Ascending aorta (tissue), 2 donors: ENCODE measurements around the gene ARHGAP32. TPM values are rescaled to one million over a fixed set of nuclear protein-coding genes. Genes with fewer than 3 reads are reported as not detected.

Experiments used
- DNase-seq, 2 donors: peaks; one replicate each; pipeline ENCODE4 v3.0.0-alpha.2; 2019; ENCODE audit warnings: low spot score in 2 of 2
- H3K27ac ChIP-seq, 2 donors: fragments of 200-600 bp; sonication (generic); one replicate each; pipeline ENCODE4 v1.5.1; 2016 to 2017; ENCODE audit warnings: mild to moderate bottlenecking in 1 of 2
- H3K27me3 ChIP-seq: fragments of 200-600 bp; sonication (generic); one replicate; pipeline ENCODE4 v1.5.1; 2017
- H3K36me3 ChIP-seq, 2 donors: fragments of 200-600 bp; sonication (generic); one replicate each; pipeline ENCODE4 v1.5.1; 2016
- H3K4me1 ChIP-seq, 2 donors: fragments of 200-600 bp; sonication (generic); one replicate each; pipeline ENCODE4 v1.5.1; 2016 to 2017; ENCODE audit warnings: mild to moderate bottlenecking in 1 of 2
- H3K4me3 ChIP-seq, 2 donors: fragments of 200-600 bp; sonication (generic); one replicate each; pipeline ENCODE4 v1.5.1; 2016 to 2017; ENCODE audit warnings: mild to moderate bottlenecking in 1 of 2
- H3K9me3 ChIP-seq, 2 donors: fragments of 200-600 bp; sonication (generic); one replicate each; pipeline ENCODE4 v1.5.1; 2016
- intact Hi-C: fragments of 100-400 bp; cut with DNase I; formaldehyde crosslinking; loops from one replicate; pipeline ENCODE4 v1.15.1; 2023
- total RNA-seq: library from RNA; depleted of rRNA; stranded (reverse); fragments of >200 nt; gene quantifications from one replicate; pipeline ENCODE4 v1.1.0, GENCODE V29; 2016
- TF ChIP-seq, protein P1 (sequence below), 3 experiments: fragments of 200-600 bp in 2 of 3; fragments of 450-650 bp in 1 of 3; sonication (generic) in 2 of 3; IDR thresholded peaks; one replicate each; pipeline ENCODE4 v1.5.1; 2016 to 2019; ENCODE audit warnings: antibody characterized with exemption in 3 of 3, mild to moderate bottlenecking in 1 of 3, moderate library complexity in 1 of 3

The ARHGAP32 gene
- total RNA-seq, 1 donor from 2014 or later, result 4.9 TPM

GRCh38 chr11:128947773-128948172, 244.4 kb downstream of the ARHGAP32 start:
- no peak for DNase-seq
- intact Hi-C loops, result no loop called here
- no peak overlapping the region for H3K27ac ChIP-seq
- TF ChIP-seq, protein P1, sequence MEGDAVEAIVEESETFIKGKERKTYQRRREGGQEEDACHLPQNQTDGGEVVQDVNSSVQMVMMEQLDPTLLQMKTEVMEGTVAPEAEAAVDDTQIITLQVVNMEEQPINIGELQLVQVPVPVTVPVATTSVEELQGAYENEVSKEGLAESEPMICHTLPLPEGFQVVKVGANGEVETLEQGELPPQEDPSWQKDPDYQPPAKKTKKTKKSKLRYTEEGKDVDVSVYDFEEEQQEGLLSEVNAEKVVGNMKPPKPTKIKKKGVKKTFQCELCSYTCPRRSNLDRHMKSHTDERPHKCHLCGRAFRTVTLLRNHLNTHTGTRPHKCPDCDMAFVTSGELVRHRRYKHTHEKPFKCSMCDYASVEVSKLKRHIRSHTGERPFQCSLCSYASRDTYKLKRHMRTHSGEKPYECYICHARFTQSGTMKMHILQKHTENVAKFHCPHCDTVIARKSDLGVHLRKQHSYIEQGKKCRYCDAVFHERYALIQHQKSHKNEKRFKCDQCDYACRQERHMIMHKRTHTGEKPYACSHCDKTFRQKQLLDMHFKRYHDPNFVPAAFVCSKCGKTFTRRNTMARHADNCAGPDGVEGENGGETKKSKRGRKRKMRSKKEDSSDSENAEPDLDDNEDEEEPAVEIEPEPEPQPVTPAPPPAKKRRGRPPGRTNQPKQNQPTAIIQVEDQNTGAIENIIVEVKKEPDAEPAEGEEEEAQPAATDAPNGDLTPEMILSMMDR (IDR thresholded peaks at IDR 0.05), result no peak
- no peaks in the 10 kb centered on the region for H3K9me3 ChIP-seq
- H3K36me3 ChIP-seq, result no peaks in the 10 kb centered on the region
- H3K4me1 ChIP-seq, result no peaks in the 10 kb centered on the region
- no peak overlapping the region for H3K4me3 ChIP-seq
- no peaks in the 10 kb centered on the region for H3K27me3 ChIP-seq

GRCh38 chr11:128946648-128947047, 245.5 kb downstream of the ARHGAP32 start:
- H3K27ac ChIP-seq, result no peak overlapping the region
- H3K4me3 ChIP-seq, result no peak overlapping the region
- no peaks in the 10 kb centered on the region for H3K27me3 ChIP-seq
- intact Hi-C loops, result no loop called here
- no peaks in the 10 kb centered on the region for H3K36me3 ChIP-seq
- no peaks in the 10 kb centered on the region for H3K4me1 ChIP-seq
- DNase-seq, result no peak
- TF ChIP-seq, protein P1 (IDR thresholded peaks at IDR 0.05), result no peak
- H3K9me3 ChIP-seq, result no peaks in the 10 kb centered on the region

DNA sequence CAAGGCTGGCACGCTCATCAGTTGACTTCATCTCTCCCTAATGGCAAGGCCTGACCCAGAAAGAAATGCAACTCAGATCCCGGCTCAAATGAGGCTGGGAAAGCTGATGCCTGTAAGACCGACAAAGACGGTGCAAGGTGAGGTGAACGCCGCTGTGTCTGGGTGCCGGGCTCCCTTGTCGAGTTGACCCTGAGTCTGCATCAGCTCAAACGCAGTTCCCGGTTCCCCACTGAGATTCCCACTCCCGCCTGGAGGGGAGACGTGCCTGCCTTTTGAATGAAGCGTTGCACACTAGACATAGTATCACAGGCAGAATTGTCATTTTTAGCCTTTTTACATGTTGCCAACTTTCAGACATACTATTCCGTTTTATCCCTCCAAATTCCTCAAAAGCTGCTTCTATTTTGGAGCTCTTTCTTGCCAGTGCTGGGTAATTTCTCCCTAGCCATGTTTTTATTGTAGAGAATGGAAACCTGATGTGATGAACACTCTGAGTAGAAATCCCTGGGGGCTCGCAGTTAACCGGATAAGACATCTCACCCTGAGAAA, 248.6 kb downstream of the ARHGAP32 start:
- Histone ChIP-seq H3K4me3 (no peak overlapping the region), H3K4me1 (no peaks in the 10 kb centered on the region), H3K9me3 (no peaks in the 10 kb centered on the region), H3K27ac (no peak overlapping the region), H3K36me3 (no peaks in the 10 kb centered on the region), H3K27me3 (no peaks in the 10 kb centered on the region)
- intact Hi-C loops, result no loop called here
- TF ChIP-seq, protein P1 (IDR thresholded peaks at IDR 0.05), result no peak
- no peak for DNase-seq

DNA sequence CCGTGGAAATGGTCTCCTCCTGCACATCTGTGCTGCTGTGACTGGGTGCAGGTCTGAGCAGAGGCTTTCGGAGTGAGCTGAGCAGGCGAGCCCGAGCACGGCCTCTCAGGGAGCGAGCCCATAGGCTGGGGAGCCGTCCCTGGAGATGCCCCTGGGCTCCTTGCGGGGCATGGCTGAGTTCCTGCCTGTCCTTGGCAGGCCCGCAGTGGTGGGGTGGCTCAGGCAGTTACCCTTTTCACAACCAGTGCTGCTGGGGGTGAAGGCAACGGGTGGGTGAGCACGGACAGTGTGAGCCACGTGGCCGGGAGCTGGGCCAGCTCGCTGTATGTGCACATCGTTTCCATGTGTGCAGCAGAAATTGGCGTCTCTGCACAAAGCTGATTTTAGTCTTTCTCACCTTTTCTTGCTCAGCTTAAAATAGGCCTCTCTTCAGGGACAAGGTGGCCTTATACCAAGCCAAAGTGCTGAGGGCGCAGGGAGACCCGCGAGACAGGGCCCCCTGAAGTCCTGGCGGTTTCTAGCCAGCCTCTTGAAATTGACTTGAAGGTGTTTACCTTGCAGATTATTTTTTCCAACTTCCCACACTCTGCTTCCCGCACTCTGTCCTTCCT, 249.2 kb downstream of the ARHGAP32 start, which contains the start of gene TP53AIP1:
TSS of gene TP53AIP1 (minus strand) at position 55 of the 611 bp plus-strand sequence. CDS start 5,053 bp downstream, outside the sequence.
- no peak within 1 kb of the TSS for H3K4me3 ChIP-seq
- intact Hi-C loops, result no loop called here
- TF ChIP-seq, protein P1 (IDR thresholded peaks at IDR 0.05), result no peak
- H3K36me3 ChIP-seq, result no peaks in the 10 kb centered on the region
- H3K27me3 ChIP-seq, result no peaks in the 10 kb centered on the region
- no peaks in the 10 kb centered on the region for H3K4me1 ChIP-seq
- no peaks in the 10 kb centered on the region for H3K9me3 ChIP-seq
- no peak for DNase-seq
- H3K27ac ChIP-seq, result no peak within 1 kb of the TSS

DNA sequence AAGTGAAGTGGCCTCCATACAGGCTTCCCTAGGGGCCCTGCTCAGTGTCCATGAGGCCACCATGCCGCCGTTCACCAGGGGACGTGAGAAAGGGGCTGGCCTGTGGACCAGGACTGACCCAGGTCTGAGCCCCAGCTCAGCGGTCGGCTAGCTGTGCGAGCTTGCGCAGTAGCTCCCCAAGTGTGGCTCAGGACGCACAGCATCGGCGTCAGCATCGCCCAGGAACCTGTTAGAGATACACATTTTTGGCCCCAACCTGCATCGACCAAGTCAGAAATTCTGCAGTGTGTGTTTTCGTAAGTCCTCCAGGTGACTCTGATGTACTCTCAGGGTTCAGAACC, 249.9 kb downstream of the ARHGAP32 start:
- TF ChIP-seq, protein P1 (IDR thresholded peaks at IDR 0.05), result no peak
- DNase-seq, result no peak
- no peaks in the 10 kb centered on the region for H3K9me3 ChIP-seq
- H3K4me1 ChIP-seq, result no peaks in the 10 kb centered on the region
- no peaks in the 10 kb centered on the region for H3K27me3 ChIP-seq
- H3K27ac ChIP-seq, result no peak overlapping the region
- H3K36me3 ChIP-seq, result no peaks in the 10 kb centered on the region
- intact Hi-C loops, result no loop called here
- no peak overlapping the region for H3K4me3 ChIP-seq
